ENCODE measurements around the gene MXD1.

DNA sequence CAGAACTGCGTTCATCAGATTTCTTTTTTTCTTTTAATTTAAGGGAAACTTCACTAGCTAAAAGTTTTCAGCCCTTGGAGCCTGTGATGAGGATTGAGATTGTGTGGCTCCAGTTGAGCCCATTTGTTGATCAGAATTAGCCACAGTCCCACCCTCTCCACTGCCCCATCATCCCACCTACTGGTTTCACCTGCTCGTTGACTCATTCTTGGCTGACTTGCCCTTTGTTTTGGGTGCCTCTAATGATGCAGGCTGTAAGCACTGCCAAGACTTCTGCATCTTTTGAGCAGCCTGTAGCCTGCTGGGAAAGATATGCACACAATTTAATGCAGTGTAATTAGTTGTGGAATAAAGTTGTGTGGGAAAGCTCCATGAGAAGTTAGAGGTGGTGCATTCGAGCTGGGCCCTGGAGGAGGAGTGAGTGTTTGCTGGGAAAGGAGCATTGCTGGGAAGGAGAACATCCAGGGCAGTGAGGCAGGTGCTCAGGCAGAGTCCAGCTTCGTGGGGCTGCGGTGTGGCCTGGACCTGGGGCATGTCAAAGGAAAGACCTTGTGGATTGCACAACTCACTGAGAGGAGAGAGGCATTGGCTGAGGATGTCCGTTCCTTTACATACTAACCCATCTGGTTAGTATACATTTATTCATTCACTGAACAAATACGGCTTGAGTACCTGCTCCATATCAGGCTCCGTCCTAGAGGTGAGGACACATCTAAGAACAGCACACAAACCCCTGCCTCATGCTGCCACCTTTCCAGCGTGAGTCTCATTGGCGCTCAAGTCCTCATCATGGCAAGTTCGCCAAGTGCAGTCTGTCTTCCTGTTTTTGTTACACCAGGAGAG lies 28.3 kb downstream of the MXD1 start:
- TF ChIP-seq POLR2A (IDR thresholded peaks at IDR 0.05) (no peak), POLR2AphosphoS5 (IDR thresholded peaks at IDR 0.05) (no peak)
- TF ChIP-seq, protein P1, sequence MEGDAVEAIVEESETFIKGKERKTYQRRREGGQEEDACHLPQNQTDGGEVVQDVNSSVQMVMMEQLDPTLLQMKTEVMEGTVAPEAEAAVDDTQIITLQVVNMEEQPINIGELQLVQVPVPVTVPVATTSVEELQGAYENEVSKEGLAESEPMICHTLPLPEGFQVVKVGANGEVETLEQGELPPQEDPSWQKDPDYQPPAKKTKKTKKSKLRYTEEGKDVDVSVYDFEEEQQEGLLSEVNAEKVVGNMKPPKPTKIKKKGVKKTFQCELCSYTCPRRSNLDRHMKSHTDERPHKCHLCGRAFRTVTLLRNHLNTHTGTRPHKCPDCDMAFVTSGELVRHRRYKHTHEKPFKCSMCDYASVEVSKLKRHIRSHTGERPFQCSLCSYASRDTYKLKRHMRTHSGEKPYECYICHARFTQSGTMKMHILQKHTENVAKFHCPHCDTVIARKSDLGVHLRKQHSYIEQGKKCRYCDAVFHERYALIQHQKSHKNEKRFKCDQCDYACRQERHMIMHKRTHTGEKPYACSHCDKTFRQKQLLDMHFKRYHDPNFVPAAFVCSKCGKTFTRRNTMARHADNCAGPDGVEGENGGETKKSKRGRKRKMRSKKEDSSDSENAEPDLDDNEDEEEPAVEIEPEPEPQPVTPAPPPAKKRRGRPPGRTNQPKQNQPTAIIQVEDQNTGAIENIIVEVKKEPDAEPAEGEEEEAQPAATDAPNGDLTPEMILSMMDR (IDR thresholded peaks at IDR 0.05): no peak
